ENCODE measurements around the gene DYNC2H1.

The DYNC2H1 gene

DNA sequence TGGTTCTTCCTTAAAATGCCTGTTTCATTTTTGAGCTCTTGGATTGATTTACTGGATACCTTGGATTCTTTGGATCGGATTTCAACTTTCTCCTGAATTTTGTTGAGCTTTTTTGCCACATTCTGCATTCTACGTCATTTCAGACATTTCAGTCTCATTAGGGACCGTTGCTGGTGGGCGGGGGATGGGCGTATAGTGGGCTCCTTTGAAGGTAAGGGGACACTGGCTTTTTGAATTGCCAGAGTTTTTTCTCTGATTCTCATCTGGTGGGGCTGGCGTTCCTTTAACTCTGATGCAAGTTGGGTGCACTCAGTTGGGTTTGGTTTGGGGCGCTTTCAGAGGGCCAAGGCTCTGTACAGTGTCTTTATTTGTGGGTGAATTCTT is 216.5 kb downstream of the DYNC2H1 start:
- TF ChIP-seq JUND (IDR thresholded peaks at IDR 0.05; ENCODE audit: low read depth) = no peak
- in situ Hi-C loops (cut with HindIII; ENCODE audit: low pct_unique_long_range_greater_than_20kb, low sequenced_read_pairs) = no loop called here
- no peak for DNase-seq (ENCODE audit: low read depth in 1 of 2, low spot score in 1 of 2)

GRCh38 chr11:103326070-103326794 is 217.0 kb downstream of the DYNC2H1 start:
- no peak for TF ChIP-seq JUND (IDR thresholded peaks at IDR 0.05; ENCODE audit: low read depth)
- in situ Hi-C loops (cut with HindIII; ENCODE audit: low pct_unique_long_range_greater_than_20kb, low sequenced_read_pairs) = no loop called here
- peak; percentile 55 to 79 for DNase-seq (ENCODE audit: low read depth in 1 of 2, low spot score in 1 of 2)

DNA sequence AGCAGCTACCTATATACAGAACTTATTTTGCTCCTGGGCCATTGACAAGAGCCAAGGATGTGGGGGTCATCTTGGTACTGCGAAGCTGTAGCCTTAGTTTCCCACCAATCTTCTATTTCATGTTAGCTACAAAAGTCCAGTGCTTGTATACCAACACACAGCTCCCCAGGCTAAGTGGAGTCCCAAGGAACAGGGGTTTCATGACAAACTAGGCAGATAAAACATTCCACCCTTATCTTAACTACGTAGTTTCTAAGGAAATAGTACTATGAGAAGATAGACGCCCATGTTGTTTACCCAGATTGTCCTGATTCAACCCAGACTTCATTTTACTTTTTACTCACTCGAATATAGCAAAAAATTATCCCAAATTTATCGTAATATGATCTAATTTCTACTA is 218.5 kb downstream of the DYNC2H1 start:
- in situ Hi-C loops (cut with HindIII; ENCODE audit: low pct_unique_long_range_greater_than_20kb, low sequenced_read_pairs) = no loop called here
- no peak for TF ChIP-seq JUND (IDR thresholded peaks at IDR 0.05; ENCODE audit: low read depth)
- DNase-seq (ENCODE audit: low read depth in 1 of 2, low spot score in 1 of 2) = no peak

DNA sequence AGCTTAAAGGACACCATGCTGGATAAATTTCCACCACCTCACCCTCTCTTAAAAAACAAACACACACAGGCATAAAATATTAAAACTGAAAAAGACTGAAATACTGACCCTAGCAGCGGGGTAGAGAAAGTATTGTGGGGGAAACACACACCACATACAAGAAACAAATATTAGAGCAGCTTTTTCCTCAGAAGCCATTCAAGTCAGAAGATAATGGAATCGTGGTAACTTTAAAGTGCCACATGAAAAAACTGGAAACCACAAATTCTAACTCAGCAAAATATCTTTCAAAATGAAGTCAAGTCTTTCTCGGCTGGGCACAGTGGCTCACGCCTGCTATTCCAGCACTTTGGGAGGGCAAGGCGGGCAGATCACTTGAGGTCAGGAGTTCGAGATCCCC is 223.2 kb downstream of the DYNC2H1 start:
- in situ Hi-C loops (cut with HindIII; ENCODE audit: low pct_unique_long_range_greater_than_20kb, low sequenced_read_pairs) = no loop called here
- TF ChIP-seq JUND (IDR thresholded peaks at IDR 0.05; ENCODE audit: low read depth) = no peak
- DNase-seq (ENCODE audit: low read depth in 1 of 2, low spot score in 1 of 2) = no peak

GRCh38 chr11:103338621-103339484 is 229.6 kb downstream of the DYNC2H1 start:
- in situ Hi-C loops (cut with HindIII; ENCODE audit: low pct_unique_long_range_greater_than_20kb, low sequenced_read_pairs) = no loop called here
- TF ChIP-seq JUND (IDR thresholded peaks at IDR 0.05; ENCODE audit: low read depth) = no peak
- no peak for DNase-seq (ENCODE audit: low read depth in 1 of 2, low spot score in 1 of 2)

DNA sequence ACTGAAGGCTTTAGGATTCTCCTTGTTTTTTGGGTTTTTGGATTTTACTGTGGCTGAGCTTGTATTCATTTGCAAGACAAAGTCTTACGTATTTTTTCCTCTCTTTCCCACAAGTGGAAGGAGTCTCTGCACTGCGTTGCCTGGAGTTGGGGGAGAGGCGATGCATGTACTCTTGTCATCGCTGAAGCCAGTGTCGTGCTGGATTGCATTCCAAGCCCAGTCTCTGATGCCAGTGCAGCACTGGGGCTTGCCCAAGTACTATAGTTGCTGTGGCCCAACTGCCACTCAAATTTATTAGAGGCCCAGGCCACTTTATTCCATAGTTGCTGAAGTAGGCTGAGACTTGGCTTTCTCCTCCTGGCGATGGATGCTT is 230.2 kb downstream of the DYNC2H1 start:
- TF ChIP-seq JUND (IDR thresholded peaks at IDR 0.05; ENCODE audit: low read depth) = no peak
- DNase-seq (ENCODE audit: low read depth in 1 of 2, low spot score in 1 of 2) = no peak
- in situ Hi-C loops (cut with HindIII; ENCODE audit: low pct_unique_long_range_greater_than_20kb, low sequenced_read_pairs) = no loop called here

DNA sequence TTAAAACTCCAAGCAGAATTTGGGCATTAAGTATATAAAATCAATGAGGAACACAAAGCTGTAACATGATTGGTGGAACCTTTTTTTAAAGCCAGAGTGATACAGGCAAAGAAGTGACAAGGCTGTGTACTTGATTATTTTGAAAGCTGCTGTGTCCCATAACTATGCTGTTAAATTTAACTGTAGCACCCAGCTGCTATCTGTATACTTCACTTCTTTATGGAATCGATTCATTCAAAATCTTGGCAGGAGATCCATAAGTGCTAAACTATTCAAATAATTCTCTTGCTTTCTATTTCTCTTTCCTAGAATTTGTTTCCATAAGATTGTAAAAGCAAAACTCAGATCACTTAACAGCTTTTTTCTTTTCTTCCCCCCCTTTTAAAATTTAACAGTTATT is 231.7 kb downstream of the DYNC2H1 start:
- in situ Hi-C loops (cut with HindIII; ENCODE audit: low pct_unique_long_range_greater_than_20kb, low sequenced_read_pairs) = no loop called here
- no peak for TF ChIP-seq JUND (IDR thresholded peaks at IDR 0.05; ENCODE audit: low read depth)
- no peak for DNase-seq (ENCODE audit: low read depth in 1 of 2, low spot score in 1 of 2)

DNA sequence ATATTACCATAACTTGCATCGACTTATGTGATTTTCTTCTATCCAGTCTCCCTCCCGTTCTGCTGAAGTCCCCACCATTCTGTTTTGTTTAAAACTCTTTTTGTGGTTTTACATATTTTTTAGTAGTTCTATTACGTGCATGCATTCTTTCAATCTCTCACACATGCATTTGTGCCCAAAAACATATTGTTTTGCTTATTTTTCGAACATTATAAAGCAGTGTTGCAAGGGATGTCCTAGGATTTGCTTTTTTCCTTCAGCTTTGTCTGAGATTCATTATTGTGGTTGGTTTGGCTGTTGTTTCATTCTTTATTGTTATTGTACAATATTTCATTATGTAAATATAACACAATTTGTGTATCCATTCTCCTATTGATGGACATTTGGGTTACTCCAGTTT is 235.7 kb downstream of the DYNC2H1 start:
- no peak for DNase-seq (ENCODE audit: low read depth in 1 of 2, low spot score in 1 of 2)
- in situ Hi-C loops (cut with HindIII; ENCODE audit: low pct_unique_long_range_greater_than_20kb, low sequenced_read_pairs) = no loop called here
- TF ChIP-seq JUND (IDR thresholded peaks at IDR 0.05; ENCODE audit: low read depth) = no peak

DNA sequence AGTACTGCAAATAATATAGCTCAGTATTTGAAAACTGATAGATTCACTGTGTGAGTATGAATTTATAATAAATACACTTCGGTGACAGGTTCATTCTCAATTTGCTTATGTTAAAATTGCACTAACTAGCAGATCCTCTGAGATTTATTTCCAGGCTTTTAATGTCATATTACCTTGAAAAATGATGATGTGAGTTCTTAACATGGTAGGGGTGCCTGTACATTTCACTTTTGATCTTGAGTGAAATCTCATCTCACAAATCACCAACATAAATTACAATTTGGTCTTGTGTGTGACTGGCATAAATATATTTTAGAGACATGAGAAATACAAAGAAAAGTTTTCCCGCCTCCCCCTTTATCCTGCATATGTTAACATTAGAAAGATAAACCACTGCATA is 240.4 kb downstream of the DYNC2H1 start:
- TF ChIP-seq JUND (IDR thresholded peaks at IDR 0.05; ENCODE audit: low read depth) = no peak
- in situ Hi-C loops (cut with HindIII; ENCODE audit: low pct_unique_long_range_greater_than_20kb, low sequenced_read_pairs) = no loop called here
- no peak for DNase-seq (ENCODE audit: low read depth in 1 of 2, low spot score in 1 of 2)

GRCh38 chr11:103354656-103355055 is 245.4 kb downstream of the DYNC2H1 start:
- in situ Hi-C loops (cut with HindIII; ENCODE audit: low pct_unique_long_range_greater_than_20kb, low sequenced_read_pairs) = no loop called here
- no peak for TF ChIP-seq JUND (IDR thresholded peaks at IDR 0.05; ENCODE audit: low read depth)
- DNase-seq (ENCODE audit: low read depth in 1 of 2, low spot score in 1 of 2) = no peak

DNA sequence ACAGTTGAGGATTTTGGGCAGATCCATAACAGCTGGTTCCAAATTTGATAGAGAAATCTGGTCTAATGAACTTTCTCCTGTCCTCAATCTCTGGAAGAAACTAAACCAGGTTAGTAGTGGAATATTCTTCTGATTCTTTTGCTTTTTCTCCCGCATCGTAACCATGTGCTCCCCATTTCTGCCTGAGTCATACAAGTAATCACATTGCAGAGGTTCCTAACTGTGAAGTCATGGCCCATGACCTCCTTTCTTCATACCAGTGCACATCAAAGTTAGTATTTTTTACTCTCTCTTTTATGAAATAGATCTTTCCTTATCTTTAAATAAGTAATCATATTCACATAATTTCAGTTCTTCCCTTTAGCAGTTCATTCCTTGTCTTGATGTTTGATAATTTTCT is 249.0 kb downstream of the DYNC2H1 start:
- in situ Hi-C loops (cut with HindIII; ENCODE audit: low pct_unique_long_range_greater_than_20kb, low sequenced_read_pairs) = no loop called here
- TF ChIP-seq JUND (IDR thresholded peaks at IDR 0.05; ENCODE audit: low read depth) = no peak
- DNase-seq (ENCODE audit: low read depth in 1 of 2, low spot score in 1 of 2) = no peak

GRCh38 chr11:103359216-103359615 is 250.0 kb downstream of the DYNC2H1 start:
- TF ChIP-seq JUND (IDR thresholded peaks at IDR 0.05; ENCODE audit: low read depth) = no peak
- in situ Hi-C loops (cut with HindIII; ENCODE audit: low pct_unique_long_range_greater_than_20kb, low sequenced_read_pairs) = no loop called here
- DNase-seq (ENCODE audit: low read depth in 1 of 2, low spot score in 1 of 2) = no peak

DNA sequence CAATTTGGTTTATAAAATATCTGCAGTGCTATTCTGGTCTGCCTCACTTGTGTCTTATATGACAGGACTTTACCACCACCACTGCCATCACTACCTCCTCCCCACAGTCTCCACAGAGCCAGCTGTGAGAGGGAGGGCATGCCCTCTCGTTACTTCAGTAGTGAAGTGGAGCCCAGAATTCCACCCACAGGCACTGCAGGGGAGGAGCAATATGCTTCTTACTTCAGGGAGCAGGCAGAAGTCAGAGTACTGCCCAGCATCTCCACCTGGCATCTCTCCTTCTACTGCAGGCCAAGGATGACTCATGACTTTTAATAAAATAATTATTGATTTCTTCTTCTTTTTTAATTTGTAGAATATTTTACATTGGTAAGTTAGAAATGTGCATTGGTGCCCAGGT is 255.5 kb downstream of the DYNC2H1 start:
- no peak for TF ChIP-seq JUND (IDR thresholded peaks at IDR 0.05; ENCODE audit: low read depth)
- DNase-seq (ENCODE audit: low read depth in 1 of 2, low spot score in 1 of 2) = no peak
- in situ Hi-C loops (cut with HindIII; ENCODE audit: low pct_unique_long_range_greater_than_20kb, low sequenced_read_pairs) = no loop called here
